Muscle of leg (tissue), 11 donors: ENCODE results near the gene ENTR1. TPM values are rescaled to one million over a fixed set of nuclear protein-coding genes. Genes with fewer than 3 reads are reported as not detected.

ENCODE experiments used
- DNase-seq: peaks from one replicate; pipeline ENCODE4 v3.0.0; 2013
- H3K27ac ChIP-seq: one replicate; pipeline ENCODE4 v1.5.1; 2013; ENCODE audit warnings: mild to moderate bottlenecking, low read length, control low read depth
- H3K27me3 ChIP-seq: one replicate; pipeline ENCODE4 v1.6.1; 2013; ENCODE audit warnings: low read length; ENCODE audit not compliant: control insufficient read depth, insufficient read depth
- H3K36me3 ChIP-seq: one replicate; pipeline ENCODE4 v1.6.1; 2013; ENCODE audit warnings: low read length; ENCODE audit not compliant: control insufficient read depth, insufficient read depth
- H3K4me1 ChIP-seq: one replicate; pipeline ENCODE4 v1.6.1; 2013; ENCODE audit warnings: low read length; ENCODE audit not compliant: control insufficient read depth, insufficient read depth
- H3K4me3 ChIP-seq: one replicate; pipeline ENCODE4 v1.5.1; 2013; ENCODE audit warnings: low read length, control low read depth
- H3K9me3 ChIP-seq: replicated peaks from 2 replicates; pipeline ENCODE4 v1.6.1; 2013; ENCODE audit warnings: low read depth, low read length; ENCODE audit not compliant: control insufficient read depth
- WGBS: methylation state at CpG from one replicate; pipeline ENCODE4 v1.1.5; 2013; ENCODE audit warnings: missing lambda C conversion rate; ENCODE audit not compliant: insufficient coverage; 5-methylcytosine and 5-hydroxymethylcytosine counted together
- polyA plus RNA-seq, 8 donors: library from polyadenylated mRNA; unstranded; fragments of 120-200 nt; gene quantifications; one replicate each; pipeline versions ENCODE4 v1.2.1 to v1.2.3, GENCODE V29; 2013; ENCODE audit warnings: inconsistent platforms in 1 of 8, low replicate concordance in 1 of 8; ENCODE audit not compliant: insufficient read length in 8 of 8, insufficient read depth in 1 of 8
- total RNA-seq: library from RNA; stranded (reverse); fragments of 120-200 nt; gene quantifications from one replicate; pipeline ENCODE4 v1.2.4, GENCODE V29; 2013

The ENTR1 gene
- total and polyA plus RNA-seq, 9 donors, result 20.9 to 35.0 (median 32.2) TPM

DNA sequence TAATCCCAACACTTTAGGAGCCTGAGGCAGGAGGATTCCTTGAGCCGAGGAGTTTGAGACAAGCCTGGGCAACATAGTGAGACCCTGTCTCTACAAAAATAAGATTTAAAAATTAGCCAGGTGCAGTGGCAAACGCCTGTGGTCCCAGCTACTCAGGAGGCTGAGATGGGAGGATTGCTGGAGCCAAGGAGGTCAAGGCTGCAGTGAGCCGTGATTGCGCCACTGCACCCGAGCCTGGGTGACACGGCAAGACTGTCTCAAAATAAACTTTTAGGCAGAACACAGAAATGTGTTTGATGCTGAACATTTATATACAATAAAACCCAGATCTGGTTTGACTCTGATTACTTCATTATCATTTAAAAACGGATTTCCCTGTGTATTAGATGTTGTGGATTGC, 4.9 kb downstream of the ENTR1 start:
- Histone ChIP-seq H3K27ac (no peak overlapping the region), H3K4me3 (no peak overlapping the region), H3K4me1 (peaks cover 15% of the 10 kb centered on the region), H3K9me3 (no peaks in the 10 kb centered on the region), H3K36me3 (peaks cover 45% of the 10 kb centered on the region), H3K27me3 (no peaks in the 10 kb centered on the region)
- 100% methylated on average over 1 of the region's 7 CpGs for WGBS
- DNase-seq, result no peak

GRCh38 chr9:136404801-136405136, 5.6 kb downstream of the ENTR1 start:
- Histone ChIP-seq H3K27ac (no peak overlapping the region), H3K27me3 (no peaks in the 10 kb centered on the region), H3K36me3 (peaks cover 45% of the 10 kb centered on the region), H3K4me1 (peaks cover 16% of the 10 kb centered on the region), H3K9me3 (no peaks in the 10 kb centered on the region), H3K4me3 (no peak overlapping the region)
- DNase-seq, result no peak
- WGBS, result 89% methylated on average over 14 of the region's 14 CpGs

DNA sequence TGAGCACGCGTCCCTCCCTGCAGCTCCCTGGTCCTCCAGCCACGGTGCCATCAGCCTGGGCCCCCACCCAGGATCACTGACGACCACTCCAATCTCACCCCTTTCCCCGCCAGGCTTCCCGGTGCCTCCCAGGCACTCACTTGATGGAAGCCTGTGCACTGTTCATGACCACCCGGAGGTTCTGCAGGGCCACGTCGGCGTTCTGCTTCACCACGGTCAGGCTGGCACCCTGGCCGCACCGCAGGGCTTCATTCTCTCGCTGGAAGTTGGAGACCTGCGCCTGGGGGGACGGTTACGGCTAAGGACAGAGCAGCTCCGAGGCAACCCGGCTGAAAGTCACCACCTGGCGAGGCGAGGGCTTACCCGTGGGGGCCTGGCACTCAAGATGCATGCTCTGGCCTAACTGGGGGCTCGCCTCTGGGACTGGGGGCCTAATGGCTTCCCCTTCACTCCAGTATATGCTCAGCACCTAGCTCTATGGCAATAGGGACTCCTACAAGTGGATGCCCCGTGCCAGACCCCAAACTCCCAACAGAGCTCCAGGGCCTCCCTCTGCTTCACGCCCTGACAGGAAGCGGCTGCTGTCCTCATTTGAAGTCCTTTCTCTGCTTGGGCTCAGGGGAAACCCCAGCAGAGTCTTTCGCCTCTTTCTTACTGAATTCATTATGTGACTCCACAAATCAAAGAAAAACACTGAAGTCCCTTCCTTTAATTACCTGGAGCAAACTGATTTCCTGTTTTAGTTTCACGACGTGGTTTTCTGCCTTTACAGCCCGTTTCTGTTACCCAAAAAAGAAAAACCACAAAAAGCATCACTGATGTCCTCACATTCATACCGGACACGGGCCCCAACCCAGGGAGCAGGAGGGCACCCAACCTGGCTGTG, 6.3 kb downstream of the ENTR1 start:
- no peaks in the 10 kb centered on the region for H3K27me3 ChIP-seq
- peaks cover 45% of the 10 kb centered on the region for H3K36me3 ChIP-seq
- peaks cover 13% of the 10 kb centered on the region for H3K4me1 ChIP-seq
- DNase-seq, result no peak
- no peaks in the 10 kb centered on the region for H3K9me3 ChIP-seq
- no peak overlapping the region for H3K4me3 ChIP-seq
- no peak overlapping the region for H3K27ac ChIP-seq
- WGBS, result 90% methylated on average over 29 of the region's 32 CpGs

DNA sequence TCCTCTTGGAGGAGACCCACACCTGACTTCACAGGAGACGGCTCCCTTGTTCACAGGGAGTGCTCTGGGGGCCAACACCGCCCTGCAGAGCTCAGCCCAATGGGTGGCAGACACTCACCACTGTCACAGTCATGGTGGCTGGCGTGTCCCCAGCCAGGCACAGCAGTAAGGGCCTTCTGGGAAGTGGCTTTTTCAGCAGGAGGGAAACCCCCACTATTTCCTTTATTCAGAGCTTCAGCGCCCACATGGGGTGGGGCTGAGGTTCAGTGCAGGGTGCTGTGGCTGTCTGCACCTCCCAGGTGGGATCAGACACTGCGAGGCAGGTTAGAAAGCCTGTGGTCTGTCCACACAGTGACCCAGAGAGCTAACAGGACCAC, 6.9 kb downstream of the ENTR1 start:
- no peak overlapping the region for H3K4me3 ChIP-seq
- H3K27ac ChIP-seq, result no peak overlapping the region
- 84% methylated on average over 3 of the region's 5 CpGs for WGBS
- no peaks in the 10 kb centered on the region for H3K27me3 ChIP-seq
- peaks cover 49% of the 10 kb centered on the region for H3K36me3 ChIP-seq
- DNase-seq, result no peak
- H3K9me3 ChIP-seq, result no peaks in the 10 kb centered on the region
- H3K4me1 ChIP-seq, result peaks cover 17% of the 10 kb centered on the region

- Histone ChIP-seq H3K36me3 (peaks cover 51% of the 10 kb centered on the region), H3K4me1 (peaks cover 18% of the 10 kb centered on the region), H3K4me3 (no peak overlapping the region), H3K9me3 (no peaks in the 10 kb centered on the region), H3K27ac (no peak overlapping the region), H3K27me3 (no peaks in the 10 kb centered on the region)
- no peak for DNase-seq
- 59% methylated on average over 9 of the region's 13 CpGs for WGBS
These were observed 8.3 kb downstream of the ENTR1 start for GRCh38 chr9:136402067-136402466.

DNA sequence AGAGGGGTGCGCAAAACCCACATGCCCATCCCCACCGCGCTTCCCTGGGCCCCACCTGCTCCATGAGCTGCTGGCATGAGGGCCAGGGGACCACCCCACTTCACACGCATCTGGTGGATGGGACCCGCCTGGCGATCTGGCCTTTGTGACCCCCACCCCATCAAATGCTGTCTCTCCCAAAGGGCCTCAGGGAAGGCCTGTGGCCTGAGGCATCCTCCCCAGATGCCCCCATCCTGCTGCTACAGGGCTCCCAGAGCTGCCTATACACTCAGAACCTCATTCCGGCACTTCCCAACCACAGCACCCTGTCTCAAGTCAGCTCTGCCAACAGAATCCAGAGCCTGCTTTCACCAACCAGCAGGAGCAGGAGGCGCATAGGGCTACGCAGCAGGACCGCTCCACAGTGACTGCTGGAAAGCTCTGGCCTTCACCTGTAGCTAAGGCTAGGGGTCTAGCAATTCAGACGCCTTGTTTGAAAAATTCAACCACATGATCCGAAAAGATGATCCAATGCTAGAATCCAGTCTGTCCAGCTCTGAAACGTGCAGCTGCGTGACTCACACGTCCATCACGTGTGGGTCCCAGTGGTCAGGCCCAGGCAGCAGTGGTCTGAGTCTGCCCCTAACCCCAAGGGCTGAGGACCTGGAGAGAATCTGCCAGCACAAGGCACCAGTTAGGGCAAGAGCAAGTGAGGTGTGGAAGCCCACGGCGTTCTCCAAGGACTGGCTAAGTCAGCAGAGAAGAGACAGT, 9.1 kb downstream of the ENTR1 start:
- WGBS, result 85% methylated on average over 14 of the region's 18 CpGs
- peaks cover 52% of the 10 kb centered on the region for H3K36me3 ChIP-seq
- no peak overlapping the region for H3K4me3 ChIP-seq
- no peak overlapping the region for H3K27ac ChIP-seq
- H3K9me3 ChIP-seq, result no peaks in the 10 kb centered on the region
- peaks cover 18% of the 10 kb centered on the region for H3K4me1 ChIP-seq
- no peak for DNase-seq
- no peaks in the 10 kb centered on the region for H3K27me3 ChIP-seq

GRCh38 chr9:136400038-136400834, 10.2 kb downstream of the ENTR1 start, which contains the start of gene SNAPC4:
Gene SNAPC4 (minus strand): TSS chr9:136400170. CDS start chr9:136398428, 1,742 bp downstream.
- Histone ChIP-seq H3K36me3 (peaks cover 60% of the 10 kb centered on the region), H3K27me3 (no peaks in the 10 kb centered on the region), H3K27ac (no peak within 1 kb of the TSS), H3K9me3 (no peaks in the 10 kb centered on the region), H3K4me3 (peak within 1 kb of the TSS; percentile 59), H3K4me1 (peaks cover 18% of the 10 kb centered on the region)
- peak; percentile 94 for DNase-seq
- WGBS, result 6% methylated on average over 68 of the region's 71 CpGs

- 1% methylated on average over 67 of the region's 67 CpGs for WGBS
- no peak overlapping the region for H3K27ac ChIP-seq
- no peak for DNase-seq
- H3K36me3 ChIP-seq, result peaks cover 60% of the 10 kb centered on the region
- H3K9me3 ChIP-seq, result no peaks in the 10 kb centered on the region
- peaks cover 18% of the 10 kb centered on the region for H3K4me1 ChIP-seq
- no peaks in the 10 kb centered on the region for H3K27me3 ChIP-seq
- peak overlapping the region; percentile 59 for H3K4me3 ChIP-seq
These were observed 11.0 kb downstream of the ENTR1 start for GRCh38 chr9:136399176-136400037.

GRCh38 chr9:136398286-136398685, 12.1 kb downstream of the ENTR1 start:
- no peaks in the 10 kb centered on the region for H3K27me3 ChIP-seq
- H3K4me3 ChIP-seq, result no peak overlapping the region
- DNase-seq, result no peak
- WGBS, result 83% methylated on average over 12 of the region's 12 CpGs
- H3K4me1 ChIP-seq, result peaks cover 18% of the 10 kb centered on the region
- H3K36me3 ChIP-seq, result peaks cover 61% of the 10 kb centered on the region
- H3K9me3 ChIP-seq, result no peaks in the 10 kb centered on the region
- no peak overlapping the region for H3K27ac ChIP-seq
